MG63 (cell line): ENCODE results near the gene TIMM29. TPM values are rescaled to one million over a fixed set of nuclear protein-coding genes. Genes with fewer than 3 reads are reported as not detected.
A peak's percentile ranks its signal among the peaks of the same experiment; 100 is the strongest.

ENCODE experiments used
- DNase-seq: peaks from one replicate; pipeline ENCODE4 v3.0.0-alpha.2; 2020
- H3K27me3 ChIP-seq: fragments of 250-450 bp; sonication (Bioruptor Pico); 2 replicates; pipeline ENCODE4 v1.5.1; 2020; ENCODE audit warnings: mild to moderate bottlenecking, moderate library complexity
- H3K36me3 ChIP-seq: fragments of 250-450 bp; sonication (Bioruptor Pico); 2 replicates; pipeline ENCODE4 v1.5.1; 2020; ENCODE audit warnings: mild to moderate bottlenecking, moderate library complexity
- H3K4me3 ChIP-seq: fragments of 250-450 bp; sonication (Bioruptor Pico); 2 replicates; pipeline ENCODE4 v1.5.1; 2020; ENCODE audit warnings: mild to moderate bottlenecking, moderate library complexity
- H3K9me3 ChIP-seq: fragments of 250-450 bp; sonication (Bioruptor Pico); 2 replicates; pipeline ENCODE4 v1.5.1; 2020; ENCODE audit warnings: mild to moderate bottlenecking, moderate library complexity
- total RNA-seq: library from RNA; depleted of rRNA; stranded (reverse); fragments of >200 nt; shearing (Covaris generic); gene quantifications from 2 replicates; pipeline ENCODE4 v1.2.3, GENCODE V29; 2014; ENCODE audit warnings: low replicate concordance; rRNA removed

Gene TIMM29
- total RNA-seq, 1 experiment from 2014 or later = 39.2 TPM

DNA sequence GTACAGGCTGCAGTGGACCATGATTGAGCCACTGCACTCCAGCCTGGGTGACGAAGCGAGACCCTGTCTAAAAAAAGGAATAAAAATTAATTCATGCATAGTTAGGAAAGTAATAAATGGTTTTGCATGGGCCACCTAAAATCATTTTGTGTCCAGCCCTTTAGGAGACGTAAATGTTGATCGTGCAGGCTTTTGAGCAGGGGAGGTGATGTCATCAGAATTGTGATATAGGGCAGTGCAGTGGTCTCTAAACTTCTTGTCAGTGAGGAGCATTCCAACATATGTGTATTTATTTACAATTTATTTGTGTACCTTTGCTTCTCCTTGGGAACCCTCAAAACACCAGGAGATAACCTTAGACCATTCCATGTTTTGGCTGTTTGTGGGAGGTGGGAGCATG, 35.3 kb downstream of the TIMM29 start:
- no peaks in the 10 kb centered on the region for H3K9me3 ChIP-seq
- H3K36me3 ChIP-seq = peaks cover 41% of the 10 kb centered on the region
- H3K27me3 ChIP-seq = no peaks in the 10 kb centered on the region
- no peak overlapping the region for H3K4me3 ChIP-seq
- no peak for DNase-seq

DNA sequence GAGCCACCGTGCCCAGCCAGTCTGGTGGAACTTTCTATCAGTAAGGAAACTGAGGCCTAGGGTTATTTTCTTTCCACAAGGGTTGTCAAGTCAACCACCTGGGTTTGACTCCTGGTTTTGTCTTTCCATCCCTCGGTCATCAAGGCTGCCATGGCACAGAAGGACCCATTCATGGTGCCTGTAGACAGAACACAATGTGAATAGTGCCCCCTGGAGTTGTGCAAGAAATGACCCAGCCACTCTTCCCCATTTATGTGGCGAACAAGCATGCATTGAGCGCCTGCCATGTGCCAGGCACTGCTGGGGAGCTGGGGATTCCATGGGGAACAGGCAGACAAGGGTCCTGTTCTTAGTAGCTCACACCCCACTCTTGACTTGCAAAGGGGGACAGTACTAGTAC, 36.3 kb downstream of the TIMM29 start:
- no peaks in the 10 kb centered on the region for H3K9me3 ChIP-seq
- H3K36me3 ChIP-seq = peaks cover 35% of the 10 kb centered on the region
- no peak for DNase-seq
- H3K27me3 ChIP-seq = no peaks in the 10 kb centered on the region
- H3K4me3 ChIP-seq = no peak overlapping the region

DNA sequence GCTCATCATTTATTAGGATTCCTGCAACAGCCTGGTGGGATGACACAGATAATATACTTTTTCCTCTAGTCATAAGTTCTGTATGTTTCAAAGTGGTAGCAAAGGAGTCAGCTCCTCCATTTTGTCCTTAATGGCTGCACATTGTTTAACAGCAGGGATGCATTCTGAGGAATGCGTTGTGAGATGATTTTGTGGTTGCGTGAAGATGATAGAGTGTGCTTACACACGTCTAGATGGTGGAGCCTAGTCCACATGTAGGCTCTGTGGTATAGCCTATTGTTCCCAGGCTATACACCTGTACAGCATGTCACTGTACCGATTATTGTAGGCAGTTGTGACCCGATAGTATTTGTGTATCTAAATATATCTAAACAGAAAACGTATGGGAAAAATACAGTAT, 36.8 kb downstream of the TIMM29 start:
- Histone ChIP-seq H3K9me3 (no peaks in the 10 kb centered on the region), H3K4me3 (no peak overlapping the region), H3K27me3 (no peaks in the 10 kb centered on the region), H3K36me3 (peaks cover 31% of the 10 kb centered on the region)
- no peak for DNase-seq

DNA sequence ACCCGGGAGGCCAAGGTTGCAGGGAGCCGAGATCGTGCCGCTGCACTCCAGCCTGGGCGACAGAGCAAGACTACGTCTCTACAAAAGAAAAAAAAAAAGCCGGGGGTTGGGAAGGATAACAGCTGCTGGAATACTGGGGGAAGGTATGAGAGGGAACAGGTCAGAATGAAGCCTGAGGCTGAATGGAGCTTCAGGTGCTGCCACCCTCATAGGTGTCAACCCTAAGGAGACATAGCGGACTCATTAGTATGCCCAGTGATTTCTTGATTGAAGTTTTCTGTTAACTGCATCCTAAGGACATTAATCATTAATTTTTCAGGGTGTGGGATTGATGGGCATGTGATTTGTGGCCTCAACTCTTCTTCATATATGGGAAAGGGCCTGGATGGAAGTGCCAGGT, 38.2 kb downstream of the TIMM29 start:
- Histone ChIP-seq H3K27me3 (no peaks in the 10 kb centered on the region), H3K4me3 (no peak overlapping the region), H3K36me3 (peaks cover 27% of the 10 kb centered on the region), H3K9me3 (no peaks in the 10 kb centered on the region)
- no peak for DNase-seq

DNA sequence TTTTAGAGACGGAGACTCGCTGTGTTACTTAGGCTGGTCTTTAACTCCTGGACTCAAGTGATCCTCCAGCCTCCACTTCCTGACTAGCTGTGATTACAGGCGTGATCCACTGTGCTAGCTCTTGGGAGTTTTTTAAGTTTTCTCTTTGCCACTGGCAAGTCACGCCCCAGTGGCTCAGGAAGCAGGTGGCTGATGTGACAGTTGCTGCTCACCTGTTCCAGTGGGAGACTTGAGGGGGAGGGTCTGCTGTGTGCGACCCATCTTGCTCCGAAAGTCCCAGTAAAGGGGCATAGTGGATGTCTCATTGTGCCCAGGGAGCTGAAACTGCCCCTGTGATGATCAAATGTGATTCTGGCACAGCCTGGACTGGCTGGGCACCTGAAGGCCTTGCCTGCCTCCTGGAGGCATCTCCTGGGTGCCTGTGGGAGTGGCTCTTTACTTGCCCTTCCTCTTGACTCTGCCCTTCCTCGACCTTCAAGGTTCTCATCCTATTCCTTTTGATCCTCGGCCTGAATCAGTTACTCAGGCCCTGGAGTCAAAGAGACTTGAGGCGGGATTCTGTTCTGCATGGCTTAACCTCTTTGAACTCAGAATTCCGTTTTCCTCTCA, 40.0 kb downstream of the TIMM29 start:
- Histone ChIP-seq H3K4me3 (no peak overlapping the region), H3K27me3 (no peaks in the 10 kb centered on the region), H3K36me3 (peaks cover 26% of the 10 kb centered on the region), H3K9me3 (no peaks in the 10 kb centered on the region)
- no peak for DNase-seq

DNA sequence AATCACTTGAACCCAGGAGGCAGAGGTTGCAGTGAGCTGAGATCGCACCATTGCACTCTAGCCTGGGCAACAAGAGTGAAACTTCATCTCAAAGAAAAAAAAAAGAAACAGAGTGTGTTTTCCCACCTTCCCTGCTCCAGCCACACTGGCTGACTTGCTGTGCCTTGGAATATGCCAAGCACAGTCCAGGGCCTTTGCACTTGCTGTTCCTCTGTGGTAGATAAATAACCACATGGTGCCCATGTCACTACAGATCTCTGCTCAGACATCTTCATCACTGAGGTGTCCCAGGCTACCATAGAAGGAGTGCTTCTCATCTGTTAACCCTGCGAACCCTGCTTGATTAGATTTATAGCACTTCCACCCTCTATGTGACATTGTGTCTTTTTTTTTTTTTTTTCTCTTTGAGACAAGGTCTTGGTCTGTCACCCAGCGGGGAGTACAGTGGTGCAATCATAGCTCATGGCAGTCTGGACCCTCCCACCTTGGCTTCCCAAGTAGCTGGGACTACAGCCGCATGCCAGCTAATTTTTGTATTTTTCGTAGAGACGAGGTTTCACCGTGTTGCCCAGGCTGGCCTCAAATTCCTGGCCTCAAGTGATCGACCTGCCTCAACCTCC, 42.6 kb downstream of the TIMM29 start:
- no peak overlapping the region for H3K4me3 ChIP-seq
- DNase-seq = no peak

DNA sequence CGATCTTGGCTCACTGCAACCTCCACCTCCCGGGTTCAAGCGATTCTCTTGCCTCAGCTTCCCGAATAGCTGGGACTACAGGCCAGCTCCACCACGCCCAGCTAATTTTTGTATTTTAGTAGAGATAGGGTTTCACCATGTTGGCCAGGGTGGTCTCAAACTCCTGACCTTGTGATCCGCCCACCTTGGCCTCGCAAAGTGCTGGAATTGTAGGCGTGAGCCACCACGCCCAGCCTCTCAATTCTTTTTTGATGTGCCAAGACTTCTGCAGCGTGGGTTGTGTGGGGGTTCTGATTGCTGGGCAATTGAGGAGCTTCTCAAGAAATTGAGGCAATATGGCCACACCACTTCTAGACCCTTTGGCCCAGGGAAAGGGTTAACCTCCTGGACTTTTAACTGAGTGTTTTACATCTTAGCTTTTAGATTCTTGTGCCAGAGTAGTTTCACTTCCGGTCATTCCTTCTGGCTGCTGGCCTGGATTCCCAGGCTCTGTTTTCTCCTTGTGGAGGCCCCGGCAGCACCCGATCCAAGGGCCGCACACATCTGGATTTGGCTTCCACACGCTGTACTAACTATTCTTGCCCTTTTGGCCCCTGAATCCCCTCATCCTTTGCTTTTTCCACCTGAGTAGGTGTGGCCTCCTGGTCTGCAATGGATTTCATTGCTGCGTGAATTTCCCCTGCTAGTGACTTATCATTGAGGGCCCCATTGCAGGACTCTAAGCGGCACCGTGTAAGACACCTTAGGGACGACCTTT, 46.9 kb downstream of the TIMM29 start:
- Histone ChIP-seq H3K4me3 (no peak overlapping the region), H3K27me3 (no peaks in the 10 kb centered on the region), H3K36me3 (peaks cover 41% of the 10 kb centered on the region), H3K9me3 (no peaks in the 10 kb centered on the region)
- peak; percentile 72 for DNase-seq

More for the DNA sequence above, 42.6 kb downstream of the TIMM29 start:
- Histone ChIP-seq H3K9me3 (no peaks in the 10 kb centered on the region), H3K27me3 (no peaks in the 10 kb centered on the region), H3K36me3 (peaks cover 12% of the 10 kb centered on the region)

DNA sequence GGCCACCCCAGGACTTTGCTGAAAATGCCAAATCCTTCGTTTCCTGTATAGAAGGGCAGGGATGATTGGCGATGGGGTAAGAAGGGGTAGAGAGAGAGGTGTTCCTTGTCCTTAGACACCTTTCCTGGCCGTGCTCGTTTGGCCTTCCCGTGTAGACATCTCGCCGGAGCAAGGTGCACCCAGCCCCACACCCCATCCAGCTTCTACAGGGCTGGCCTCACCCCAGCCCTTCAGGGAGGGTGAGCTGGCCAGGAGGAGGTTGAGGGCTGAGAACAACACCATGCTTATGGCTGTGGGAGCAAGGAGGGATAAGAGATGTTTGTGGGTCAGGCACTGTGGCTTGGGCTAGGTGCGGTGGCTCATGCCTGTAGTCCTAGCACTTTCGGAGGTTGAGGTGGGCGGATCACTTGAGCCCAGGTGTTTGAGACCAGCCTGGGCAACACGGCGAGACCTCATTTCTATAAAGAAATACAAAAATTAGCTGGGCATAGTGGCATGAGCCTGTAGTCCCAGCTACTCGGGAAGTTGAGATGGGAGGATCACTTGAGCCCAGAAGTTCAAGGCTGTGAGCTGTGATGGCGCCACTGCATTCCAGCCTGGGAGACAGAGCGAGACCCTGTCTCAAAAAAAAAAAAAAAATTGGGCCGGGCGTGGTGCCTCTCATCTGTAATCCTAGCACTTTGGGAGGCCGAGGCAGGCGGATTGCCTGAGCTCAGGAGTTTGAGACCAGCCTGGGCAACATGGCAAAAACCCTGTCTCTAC, 47.7 kb downstream of the TIMM29 start:
- Histone ChIP-seq H3K4me3 (no peak overlapping the region), H3K27me3 (no peaks in the 10 kb centered on the region), H3K9me3 (no peaks in the 10 kb centered on the region), H3K36me3 (peaks cover 41% of the 10 kb centered on the region)
- DNase-seq = no peak

DNA sequence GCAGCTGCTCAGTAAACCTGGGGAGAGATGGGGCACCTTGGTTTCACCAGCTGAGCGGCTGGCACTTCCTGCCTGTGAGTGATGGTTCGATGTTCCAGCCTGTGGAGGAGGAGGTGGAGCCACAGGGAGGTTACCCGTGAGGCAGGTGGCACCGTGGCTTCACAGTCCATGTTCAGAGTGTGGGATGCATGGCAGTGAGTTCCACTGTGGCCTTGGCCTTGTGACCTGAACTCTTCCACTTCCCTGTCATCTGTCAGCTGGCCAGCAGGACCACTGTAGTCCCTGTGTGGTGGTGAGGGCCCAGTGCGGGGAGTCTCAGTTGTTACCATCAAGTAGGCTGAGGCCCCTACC, 49.1 kb downstream of the TIMM29 start:
- Histone ChIP-seq H3K9me3 (no peaks in the 10 kb centered on the region), H3K27me3 (no peaks in the 10 kb centered on the region), H3K4me3 (no peak overlapping the region), H3K36me3 (peaks cover 36% of the 10 kb centered on the region)
- no peak for DNase-seq

Other genes starting within 250 kb of the TIMM29 start
- gene QTRT1, start 227.4 kb upstream of the TIMM29 start, total RNA-seq = 95.3 and 97.4 TPM in 2 replicates
- gene DNM2, start 210.7 kb upstream of the TIMM29 start, total RNA-seq = 104 and 116 TPM in 2 replicates
- 112 and 120 TPM in 2 replicates for gene TMED1, start 92.6 kb upstream of the TIMM29 start, total RNA-seq
- gene C19orf38, start 80.4 kb upstream of the TIMM29 start, total RNA-seq = 0.30 TPM in 1 of 2 replicates, not detected in the other
- gene CARM1, start 57.3 kb upstream of the TIMM29 start, total RNA-seq = 28.9 and 45.7 TPM in 2 replicates
- 74.6 and 82.8 TPM in 2 replicates for gene YIPF2, start 172 bp upstream of the TIMM29 start, total RNA-seq
- 133 and 134 TPM in 2 replicates for gene SMARCA4, start 32.2 kb downstream of the TIMM29 start, total RNA-seq
- gene LDLR, start 160.7 kb downstream of the TIMM29 start, total RNA-seq = 23.5 and 32.0 TPM in 2 replicates
- 69.7 and 113 TPM in 2 replicates for gene SPC24, start 227.0 kb downstream of the TIMM29 start, total RNA-seq